8988T (cell line): Measurements from ENCODE around the gene ACP1.
A peak's percentile ranks its signal among the peaks of the same experiment; 100 is the strongest.

Experiments
- DNase-seq: peaks from one replicate; pipeline ENCODE4 v3.0.0; 2011

ACP1 gene

DNA sequence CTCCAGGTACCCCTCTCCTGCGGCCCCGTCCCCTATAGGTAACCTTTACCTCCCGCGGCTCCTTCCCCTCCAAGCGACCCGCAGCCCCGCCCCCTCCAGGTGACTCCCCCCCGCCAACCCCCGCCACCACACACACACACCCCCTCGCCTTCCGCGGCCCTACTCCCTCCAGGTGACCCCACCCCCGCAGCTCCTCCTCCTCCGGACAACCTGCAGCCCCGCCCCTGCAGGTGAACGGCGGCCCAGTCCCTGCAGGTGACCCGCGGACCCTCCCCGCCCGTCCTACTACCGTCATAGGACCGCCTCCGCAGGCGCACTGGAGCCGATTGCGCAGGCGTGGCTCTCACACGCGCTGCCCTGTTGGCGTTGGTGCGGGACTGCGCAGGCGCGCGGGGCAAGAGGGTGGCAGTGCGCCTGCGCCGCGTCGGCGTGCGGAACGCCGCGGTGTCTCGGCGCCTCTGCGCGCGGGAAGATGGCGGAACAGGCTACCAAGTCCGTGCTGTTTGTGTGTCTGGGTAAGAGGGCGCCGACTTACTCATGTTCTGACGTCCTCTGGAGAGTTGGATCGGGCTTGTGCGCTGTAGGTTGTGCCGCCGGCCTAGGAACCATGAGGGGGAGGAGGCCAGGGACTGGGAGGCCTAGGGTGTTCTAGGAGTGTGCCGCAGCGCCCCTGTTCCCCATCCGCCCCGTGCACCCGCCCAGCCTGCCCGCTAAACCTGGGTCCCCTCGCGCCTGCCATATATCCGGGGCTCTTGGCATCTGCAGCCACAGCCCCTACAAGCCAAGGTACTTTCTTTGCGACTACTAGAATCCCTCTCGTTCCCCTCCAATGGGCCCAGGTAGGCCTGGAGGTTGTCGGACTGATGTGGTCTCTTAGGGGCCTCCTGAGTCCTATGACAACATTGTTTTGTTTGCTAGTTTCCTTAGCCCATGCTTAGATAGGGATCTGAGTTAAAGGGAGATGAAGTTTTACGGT lies at the start of gene ACP1:
Gene ACP1, plus strand, starts transcription at position 455 of the 976 bp plus-strand sequence. Its CDS starts 18 bp downstream, at position 473.
- DNase-seq: peak; percentile 97

DNA sequence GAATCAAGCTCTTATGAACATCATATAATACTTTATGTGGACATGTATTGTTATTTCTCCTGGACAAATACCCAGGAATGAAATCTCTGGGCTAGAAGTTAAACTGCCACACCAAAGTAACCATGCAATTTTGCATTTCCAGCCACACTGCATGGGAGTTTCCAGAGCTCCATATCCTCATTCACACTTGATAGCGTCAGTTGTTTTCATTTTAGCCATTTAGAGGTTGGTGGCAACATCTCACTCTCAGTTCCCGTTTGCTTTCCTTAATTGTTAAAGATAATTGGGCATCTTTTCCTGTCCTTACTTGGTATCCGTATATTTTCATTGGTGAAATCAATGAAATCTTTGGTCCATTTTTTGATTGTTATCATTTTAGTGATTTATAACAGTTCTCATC lies 48.7 kb upstream of the ACP1 start:
- DNase-seq: no peak

DNA sequence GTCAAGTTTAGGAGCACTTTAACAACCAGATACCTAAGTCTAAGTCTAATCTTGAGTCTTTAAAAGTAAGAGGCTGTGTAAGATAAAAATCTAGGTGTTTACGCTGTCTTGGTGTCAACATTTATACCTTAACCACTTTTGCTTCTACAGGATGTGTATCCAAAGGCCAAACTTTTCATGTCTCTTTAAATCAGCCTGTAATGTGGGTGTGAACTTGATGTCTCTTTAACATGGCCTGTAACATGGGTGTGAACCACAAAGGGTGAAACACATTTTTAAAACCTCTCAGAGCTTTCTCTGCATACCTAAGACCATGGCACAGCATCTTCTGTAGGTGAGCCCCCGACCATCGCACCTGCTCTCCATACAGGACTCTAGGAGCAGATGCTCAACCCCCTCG lies 41.3 kb upstream of the ACP1 start:
- DNase-seq: no peak

DNA sequence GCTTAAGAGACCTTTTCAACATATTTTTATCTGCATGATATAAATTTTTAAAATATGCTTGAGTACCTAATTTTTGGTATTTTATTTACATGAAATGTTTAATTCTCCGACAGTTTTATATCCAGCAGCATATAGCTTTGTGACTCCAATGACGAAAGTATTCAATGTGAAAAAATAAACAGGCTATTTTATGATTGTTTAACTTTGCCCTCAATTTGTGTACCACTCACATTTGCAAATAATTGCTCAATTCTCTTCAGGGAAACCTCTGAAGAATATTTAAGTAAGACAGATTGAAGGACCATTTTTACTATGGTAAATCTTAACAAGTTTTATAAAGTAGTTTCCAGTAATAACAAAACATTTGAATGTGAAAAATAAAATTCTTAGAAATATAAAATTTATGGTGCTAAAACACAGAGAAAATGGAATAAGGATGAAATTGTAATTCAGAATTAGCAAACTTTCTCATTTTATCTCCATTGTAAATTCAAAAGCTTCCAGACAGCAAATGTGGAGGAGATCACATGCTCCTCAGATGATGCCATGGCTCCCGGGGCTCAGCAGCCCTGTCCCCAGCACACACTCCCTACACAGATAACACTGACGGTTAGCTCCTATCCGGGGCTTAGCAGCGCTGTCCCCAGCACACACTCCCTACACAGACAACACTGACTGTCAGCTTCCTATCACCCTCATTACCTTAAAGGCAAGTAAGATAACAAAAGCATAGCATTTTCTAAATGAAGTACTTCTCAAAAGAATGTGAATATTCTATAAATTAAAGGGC lies 40.6 kb upstream of the ACP1 start:
- no peak for DNase-seq

DNA sequence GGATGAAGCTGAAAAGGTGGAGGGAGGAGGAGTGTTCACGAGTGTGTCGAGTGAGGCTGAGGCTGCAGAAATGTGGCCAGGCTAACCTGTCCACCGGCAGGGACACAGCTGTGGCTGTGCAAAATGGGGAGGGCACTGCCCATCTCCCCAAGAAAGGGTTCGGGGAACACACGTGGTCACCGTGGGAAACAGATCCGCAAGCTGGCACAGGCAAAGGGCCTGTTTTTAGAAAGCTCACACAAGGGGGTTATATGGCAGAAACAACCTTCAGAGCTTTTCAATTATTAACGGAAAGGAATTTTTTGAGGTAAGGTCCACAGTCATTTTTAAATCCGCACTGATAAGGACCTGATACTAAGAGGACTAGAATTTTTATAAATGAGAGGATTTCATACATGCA lies 36.6 kb upstream of the ACP1 start:
- DNase-seq: no peak

DNA sequence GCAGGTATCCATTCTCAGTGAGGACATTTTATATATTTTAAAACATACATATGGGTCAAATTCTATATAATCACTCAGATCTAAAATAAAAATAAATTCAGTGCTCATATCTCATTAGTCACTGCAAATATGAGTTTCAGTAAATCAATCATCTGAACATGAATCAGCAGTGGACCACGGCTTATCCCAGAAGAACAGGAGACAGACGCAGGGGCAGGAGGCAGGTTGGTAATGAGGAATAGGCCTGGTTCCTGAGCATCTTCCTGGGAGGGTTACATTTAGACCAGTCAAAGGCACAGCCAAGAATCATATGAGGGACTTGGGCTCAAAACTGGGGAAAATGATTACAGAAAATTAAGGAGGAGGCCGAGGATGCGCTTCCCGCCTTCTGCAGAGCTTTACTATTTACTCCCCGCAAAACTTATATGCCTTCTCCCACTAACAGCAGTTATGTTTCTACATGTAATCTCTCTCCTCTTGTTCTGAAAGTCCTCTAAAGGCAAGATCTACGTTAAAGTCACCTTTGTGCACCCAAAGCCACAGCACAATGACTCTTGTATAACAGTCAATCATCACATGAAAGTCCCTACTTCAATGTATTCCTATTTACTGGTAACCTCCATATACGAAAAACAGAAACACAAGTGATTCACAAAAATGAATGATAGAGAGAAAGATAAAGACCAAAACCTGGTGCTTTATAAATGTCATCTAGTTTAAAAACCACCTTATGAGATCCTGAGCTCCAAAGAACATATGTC lies 36.0 kb upstream of the ACP1 start:
- no peak for DNase-seq

DNA sequence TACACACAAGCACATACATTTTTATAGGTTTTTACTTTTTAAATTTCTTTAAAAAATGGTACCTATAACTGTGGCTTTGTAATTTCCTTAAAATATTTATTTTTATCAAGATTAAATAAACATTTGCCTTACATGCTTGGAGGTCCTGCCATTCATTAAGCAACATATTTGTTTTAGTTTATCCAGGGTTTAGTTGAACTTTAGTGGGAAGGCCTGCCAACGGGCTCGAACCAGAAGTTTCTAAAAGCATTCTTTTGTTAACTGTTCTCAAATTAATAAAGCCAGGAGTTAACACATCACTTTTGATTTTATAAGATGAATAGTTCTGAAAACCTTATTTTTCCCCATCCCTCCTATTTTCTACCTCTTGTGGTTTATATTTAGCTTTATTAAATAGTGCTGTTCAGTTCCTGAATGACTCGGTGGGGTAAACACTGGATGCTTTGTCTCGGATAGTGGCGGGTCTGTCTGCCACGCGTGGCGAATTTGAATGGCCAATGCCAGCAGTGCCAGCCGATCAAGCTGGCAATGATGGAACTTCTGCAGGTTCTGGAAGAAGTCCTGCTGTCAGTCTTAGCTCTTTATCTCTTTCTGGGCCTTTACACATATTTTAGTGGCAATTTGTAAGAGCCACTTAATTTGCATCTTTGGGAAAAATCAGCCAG lies 33.1 kb upstream of the ACP1 start:
- DNase-seq: no peak

DNA sequence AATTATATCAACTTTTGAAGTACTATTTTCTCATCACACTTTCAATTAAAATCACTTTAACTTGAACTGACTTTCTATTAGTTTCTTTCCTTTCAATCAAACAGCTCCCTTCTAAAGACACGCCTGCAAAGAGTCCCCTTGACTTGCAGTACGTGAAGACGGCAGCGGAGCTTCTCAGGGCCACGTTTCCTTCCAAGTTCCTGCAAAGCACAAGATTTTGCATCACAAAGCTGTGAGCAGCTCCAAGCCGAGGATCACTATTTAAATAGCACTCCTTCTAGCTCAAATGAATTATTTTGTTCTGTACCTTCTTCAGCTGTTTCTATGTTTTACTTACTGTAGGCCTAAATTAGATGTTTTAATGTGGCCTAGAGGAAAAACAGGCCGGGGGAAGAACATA lies 31.7 kb upstream of the ACP1 start:
- no peak for DNase-seq

DNA sequence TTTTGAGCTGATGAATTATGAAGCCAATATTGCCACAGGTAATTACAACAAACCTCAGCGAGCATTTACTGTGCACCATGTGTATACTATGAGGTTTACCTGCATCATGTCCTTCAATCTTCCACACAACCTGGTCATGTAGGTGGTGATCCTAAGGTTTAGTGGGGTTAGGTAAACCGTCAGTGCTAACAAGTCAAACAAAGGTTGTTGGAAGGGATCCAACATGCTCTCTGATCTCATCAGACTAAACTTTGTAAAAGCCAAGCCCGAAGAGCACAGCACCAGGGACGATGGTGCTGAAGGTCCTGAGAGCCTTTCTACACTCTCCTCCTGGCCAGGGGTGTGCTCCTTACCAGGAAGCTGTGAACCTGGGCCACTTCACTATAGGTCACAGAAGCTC lies 30.3 kb upstream of the ACP1 start:
- DNase-seq: no peak

DNA sequence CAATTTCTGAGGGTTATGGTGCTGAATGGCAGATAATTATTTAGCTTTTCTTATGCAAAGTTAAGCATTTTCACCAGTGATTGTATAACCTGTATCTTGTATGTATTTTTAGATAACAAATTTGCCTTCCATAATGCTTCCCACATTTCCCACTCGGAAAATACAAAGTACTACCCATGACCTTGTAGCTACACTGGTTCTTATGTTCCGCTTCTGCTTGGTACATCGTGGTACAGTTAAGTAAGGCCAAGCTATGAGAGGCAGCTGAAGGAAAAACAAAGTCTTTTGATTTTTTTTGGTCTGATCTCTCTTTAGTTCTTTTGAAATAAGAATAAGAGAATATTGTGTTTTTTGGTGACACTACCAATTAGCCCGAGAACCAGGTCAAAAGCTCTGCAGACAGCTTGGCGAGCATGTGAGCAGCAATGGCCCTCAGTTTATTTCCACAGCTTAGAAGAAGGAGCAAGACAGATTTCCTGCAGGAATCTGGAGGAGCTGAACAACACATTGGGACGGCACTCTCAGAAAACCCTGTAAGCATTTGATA lies 27.7 kb upstream of the ACP1 start:
- no peak for DNase-seq

DNA sequence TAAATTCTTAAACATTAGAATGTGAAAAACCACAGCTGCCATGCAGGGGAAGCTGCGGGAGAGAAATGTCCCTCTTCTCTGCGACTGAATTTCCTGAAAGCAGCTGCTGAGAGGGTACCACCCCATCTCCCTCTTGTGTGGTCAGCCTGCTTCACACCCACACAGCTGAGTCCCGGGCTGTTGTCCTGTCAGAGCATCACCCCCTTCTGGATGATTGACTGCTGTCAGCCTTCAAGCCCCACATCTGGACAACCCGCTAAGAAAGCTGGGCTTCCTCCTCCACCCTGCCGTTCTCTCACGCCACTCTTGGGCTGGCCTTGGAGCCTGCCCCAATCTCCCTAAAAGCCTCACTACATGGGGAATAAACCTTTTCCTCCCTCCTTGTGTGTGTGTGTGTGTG lies 26.9 kb upstream of the ACP1 start:
- DNase-seq: no peak

DNA sequence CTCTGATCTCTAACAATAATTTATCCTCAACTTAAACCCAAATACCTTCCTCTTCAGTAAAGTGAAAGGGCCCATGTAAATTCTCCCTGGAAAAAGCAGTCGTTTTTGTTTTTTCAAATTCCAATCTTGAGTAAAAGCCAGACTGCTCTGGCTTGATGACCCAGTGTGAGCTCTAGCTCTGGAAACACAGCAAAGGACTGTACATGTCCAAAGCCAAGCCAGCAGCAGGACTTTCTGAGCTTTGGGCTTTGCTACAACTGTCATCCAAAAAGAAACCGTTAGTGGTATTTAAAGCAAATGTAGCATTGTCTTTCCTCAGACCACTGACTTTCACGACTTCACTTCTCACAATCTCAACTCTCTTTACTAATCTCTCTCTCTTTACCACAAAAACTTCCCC lies 26.3 kb upstream of the ACP1 start:
- no peak for DNase-seq

DNA sequence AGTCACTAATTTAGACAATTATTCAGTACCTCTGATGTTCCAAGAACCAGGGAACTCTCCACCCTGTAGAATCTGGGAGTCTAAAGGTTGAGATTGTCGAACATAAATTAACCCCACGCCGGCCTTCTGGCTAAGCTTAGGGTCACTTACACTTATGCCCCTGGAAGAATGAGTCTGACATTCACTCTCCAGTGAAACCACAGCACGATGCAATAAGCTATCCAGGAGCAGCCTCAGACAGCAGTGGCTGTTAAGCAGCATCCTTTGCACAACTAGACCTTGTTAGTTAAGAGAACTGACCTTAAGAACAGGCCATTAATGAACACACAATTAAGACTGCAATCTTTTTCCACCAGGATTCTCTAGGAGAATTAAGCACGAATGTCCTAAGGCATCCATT lies 25.9 kb upstream of the ACP1 start:
- no peak for DNase-seq

DNA sequence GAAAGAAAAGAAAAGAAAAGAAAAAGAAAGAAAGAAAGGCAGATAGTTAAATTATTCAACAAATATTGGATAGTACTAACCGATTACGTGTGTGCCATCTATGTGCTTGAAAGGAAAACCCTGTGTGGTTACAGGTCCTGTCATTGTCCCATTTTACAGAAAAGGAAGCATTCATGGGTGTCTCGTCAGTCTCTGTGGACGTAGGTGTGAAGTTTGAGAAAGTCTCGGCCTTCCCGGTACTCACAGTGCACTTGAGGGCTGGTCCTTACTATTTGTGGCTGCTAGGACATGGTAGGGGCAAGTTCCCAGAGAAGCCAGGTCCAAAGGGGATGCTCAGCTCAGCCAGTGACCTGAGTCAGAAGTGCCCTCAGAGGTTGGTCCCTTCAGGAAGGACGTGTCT lies 20.2 kb upstream of the ACP1 start:
- DNase-seq: no peak

DNA sequence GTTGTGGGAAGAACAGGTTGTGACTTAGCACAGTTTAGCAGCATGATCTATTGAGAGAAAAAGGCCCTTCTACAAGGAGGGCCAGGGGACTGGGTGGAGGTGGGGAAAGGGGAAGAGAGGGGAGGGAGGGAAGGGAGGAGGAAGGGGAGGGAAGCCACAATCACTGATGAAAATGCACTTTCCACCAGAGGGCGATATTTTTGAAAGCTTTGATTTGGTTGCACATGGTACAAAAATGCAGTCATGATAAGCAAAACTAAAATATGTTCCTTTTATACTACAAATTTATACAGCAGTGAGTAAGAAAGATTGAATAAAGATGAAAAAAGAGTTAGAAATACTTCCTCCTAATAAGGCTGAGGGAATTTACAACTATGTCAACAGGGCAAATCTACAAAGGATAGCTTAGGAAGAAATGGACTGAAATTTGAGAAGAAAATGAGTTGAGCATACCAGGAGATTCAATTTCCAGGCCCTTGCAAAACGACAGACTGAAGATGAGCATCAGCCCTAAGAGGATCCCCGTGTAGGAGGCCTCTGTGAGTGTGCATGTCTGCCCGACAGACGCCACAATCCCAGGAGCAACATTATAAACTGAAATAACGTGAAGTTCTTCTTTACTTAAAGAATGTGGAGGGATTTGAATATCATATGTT lies 18.1 kb upstream of the ACP1 start:
- DNase-seq: no peak

DNA sequence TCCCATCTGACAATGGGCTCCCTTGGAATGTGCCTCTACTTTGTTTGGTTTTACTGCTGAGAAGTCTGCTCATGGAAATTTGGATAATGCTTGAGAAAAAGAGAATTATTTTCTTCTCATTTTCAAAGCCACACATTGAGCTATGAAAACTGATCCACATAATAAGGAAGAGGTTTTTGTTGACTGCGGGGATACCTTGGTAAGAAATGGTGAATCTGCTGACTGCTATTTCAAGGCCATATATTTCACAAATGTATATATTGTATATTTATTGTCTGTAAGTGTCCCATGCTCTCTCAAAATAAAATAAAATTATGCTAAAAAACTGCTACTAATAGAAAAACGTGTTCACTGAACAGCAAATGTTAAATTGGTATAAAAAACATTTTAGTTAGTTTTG lies 16.0 kb upstream of the ACP1 start:
- no peak for DNase-seq

DNA sequence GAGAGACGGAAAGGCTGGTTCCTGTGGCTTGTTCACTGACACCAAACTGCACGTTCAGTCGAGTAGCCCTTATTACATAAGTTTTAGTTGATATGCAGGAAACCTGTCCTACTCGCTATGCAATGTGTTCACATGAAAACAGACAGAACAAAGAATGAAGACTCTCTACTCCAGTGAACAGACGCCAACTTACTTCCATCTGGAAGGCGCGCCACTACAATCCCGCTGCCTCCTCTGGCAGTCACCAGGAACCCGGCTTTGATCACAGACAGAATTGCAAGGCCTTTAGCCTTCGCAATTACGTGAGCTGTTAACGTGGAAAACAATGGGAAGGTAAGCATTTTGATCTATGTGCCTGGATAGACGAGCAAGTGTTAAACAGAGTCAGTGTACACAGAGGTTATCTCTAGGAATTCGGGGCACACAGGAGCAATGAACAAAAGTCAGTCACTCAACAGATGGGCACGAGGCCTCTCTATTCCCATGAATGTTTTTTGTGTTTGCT lies 15.2 kb upstream of the ACP1 start:
- no peak for DNase-seq

DNA sequence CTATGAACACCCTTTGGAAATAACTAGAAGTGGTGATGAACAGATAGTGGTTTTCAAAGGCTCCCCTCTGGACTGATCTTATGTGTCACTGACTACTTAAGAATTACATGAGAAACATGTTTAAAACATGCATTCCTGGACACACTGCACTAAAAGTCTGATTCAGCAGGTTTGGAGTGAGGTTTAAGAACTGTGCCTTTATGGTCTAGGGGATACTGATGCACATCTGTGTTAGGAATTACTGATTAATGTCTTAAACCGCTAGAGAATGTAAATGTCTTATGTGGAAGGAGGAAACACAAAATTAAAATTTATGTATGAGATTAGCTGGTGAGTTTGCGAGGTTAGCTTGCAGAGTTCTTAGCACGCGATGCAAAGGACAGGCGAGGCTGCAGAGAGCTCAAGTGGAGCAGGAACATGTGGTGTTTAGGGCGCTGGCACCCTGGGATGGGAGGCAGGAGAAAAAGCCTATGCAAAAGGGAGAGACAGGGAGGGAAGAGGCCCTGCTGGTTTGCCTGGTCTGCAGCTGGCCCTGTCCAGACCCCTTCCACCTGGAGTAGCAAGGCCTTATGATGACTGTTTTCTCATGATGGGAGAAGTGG lies 12.6 kb upstream of the ACP1 start:
- DNase-seq: no peak

DNA sequence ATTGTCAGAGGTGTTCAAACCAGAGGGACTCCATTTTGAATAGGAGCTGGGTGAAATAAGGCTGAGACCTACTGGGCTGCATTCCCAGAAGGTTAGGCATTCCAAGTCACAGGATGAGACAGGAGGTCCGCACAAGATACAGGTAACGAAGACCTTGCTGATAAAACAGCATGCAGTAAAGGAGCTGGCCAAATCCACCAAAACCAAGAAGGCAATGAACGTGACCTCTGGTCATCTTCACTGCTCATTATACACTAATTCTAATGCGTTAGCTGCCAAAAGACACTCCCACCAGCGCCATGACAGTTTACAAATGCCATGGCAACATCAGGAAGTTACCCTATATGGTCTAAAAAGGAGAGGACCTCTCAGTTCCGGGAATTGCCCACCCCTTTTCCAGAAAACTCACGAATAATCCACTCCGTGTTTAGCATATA lies 11.5 kb upstream of the ACP1 start:
- DNase-seq: no peak

DNA sequence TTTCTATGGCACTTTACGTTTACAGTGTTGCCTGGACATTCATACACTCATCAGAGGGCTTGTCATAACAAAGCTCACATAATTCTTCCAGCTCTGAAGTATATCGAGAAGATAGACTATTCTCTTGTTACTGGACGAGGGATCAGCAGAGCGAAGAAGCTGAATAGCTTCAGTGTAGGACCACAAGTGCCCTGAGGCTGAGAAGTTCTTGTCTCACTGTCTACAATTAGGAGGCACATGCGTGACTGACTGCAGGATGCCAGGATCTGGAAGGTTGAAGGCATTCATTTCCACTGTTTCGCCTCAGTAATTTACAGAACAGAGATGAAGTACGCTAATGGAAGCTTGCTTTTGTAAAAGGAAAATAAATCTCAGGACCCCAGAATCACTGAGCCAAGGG lies 10.5 kb upstream of the ACP1 start:
- DNase-seq: no peak

DNA sequence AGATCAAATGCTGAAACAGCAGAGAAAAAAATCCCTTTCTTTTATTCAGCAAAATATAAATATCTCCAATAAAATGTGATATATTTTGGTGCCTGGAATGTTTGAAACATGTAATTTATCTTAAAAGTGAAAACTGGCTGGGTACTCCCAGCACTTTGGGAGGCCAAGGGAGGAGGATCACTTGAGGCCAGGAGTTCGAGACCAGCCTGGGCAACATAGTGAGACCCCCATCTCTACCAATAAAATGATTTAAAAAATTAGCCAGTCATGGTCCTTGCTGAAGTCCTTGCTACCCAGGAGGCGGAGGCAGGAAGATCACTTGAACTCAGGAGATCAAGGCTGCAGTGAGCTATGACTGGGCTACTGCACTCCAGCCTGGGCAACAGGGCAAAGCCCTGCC lies 9.6 kb upstream of the ACP1 start:
- no peak for DNase-seq
